ENCODE data around the gene P2RY11. TPM values are rescaled to one million over a fixed set of nuclear protein-coding genes. Genes with fewer than 3 reads are reported as not detected.

P2RY11 gene
- total RNA-seq, 1 donor from 2014 or later: 19.3 TPM

GRCh38 chr19:10138879-10139795, 27.6 kb downstream of the P2RY11 start:
- no peak overlapping the region for H3K27ac Mint-ChIP-seq (ENCODE audit: unreplicated experiment)
- peaks cover 10% of the 10 kb centered on the region for H4K20me1 ChIP-seq (ENCODE audit: insufficient read depth, low read length)
- H3K27ac ChIP-seq (ENCODE audit: low read depth, low read length): no peak overlapping the region
- no peak overlapping the region for H2AFZ ChIP-seq (ENCODE audit: low read depth, low read length)
- H3K4me3 ChIP-seq (ENCODE audit: insufficient read depth, low read depth, low read length): no peak overlapping the region
- peaks cover 35% of the 10 kb centered on the region for H3K36me3 ChIP-seq (ENCODE audit: insufficient read depth, low read length)
- DNase-seq (ENCODE audit: low read depth): no peak
- FAIRE-seq: no peak
- H3K9me3 ChIP-seq (ENCODE audit: insufficient read depth, low read depth, low read length): no peaks in the 10 kb centered on the region
- H3K4me2 ChIP-seq (ENCODE audit: low read length): no peak overlapping the region
- H3K4me1 Mint-ChIP-seq (ENCODE audit: low read depth, unreplicated experiment): no peaks in the 10 kb centered on the region
- no peaks in the 10 kb centered on the region for H3K9me3 Mint-ChIP-seq (ENCODE audit: unreplicated experiment)
- H3K4me3 Mint-ChIP-seq (ENCODE audit: unreplicated experiment): no peak overlapping the region
- H3K27me3 Mint-ChIP-seq (ENCODE audit: low read depth, unreplicated experiment): no peaks in the 10 kb centered on the region
- H3K27me3 ChIP-seq (ENCODE audit: insufficient read depth, low read length): no peaks in the 10 kb centered on the region
- H3K79me2 ChIP-seq (ENCODE audit: insufficient read depth, low read length): no peaks in the 10 kb centered on the region
- TF ChIP-seq CTCF (IDR thresholded peaks at IDR 0.05; ENCODE audit: insufficient read depth, low read depth, low read length) (no peak), EZH2 (IDR thresholded peaks at IDR 0.05; ENCODE audit: insufficient read depth, low read length) (no peak)
- no peaks in the 10 kb centered on the region for H3K4me1 ChIP-seq (ENCODE audit: insufficient read depth, low read length)
- peaks cover 5% of the 10 kb centered on the region for H3K36me3 Mint-ChIP-seq (ENCODE audit: low read depth, unreplicated experiment)
- H3K9ac ChIP-seq (ENCODE audit: low read length): no peak overlapping the region

- no peak for DNase-seq (ENCODE audit: low read depth)
- TF ChIP-seq EZH2 (IDR thresholded peaks at IDR 0.05; ENCODE audit: insufficient read depth, low read length) (no peak), CTCF (IDR thresholded peaks at IDR 0.05; ENCODE audit: insufficient read depth, low read depth, low read length) (no peak)
- no peaks in the 10 kb centered on the region for H3K27me3 ChIP-seq (ENCODE audit: insufficient read depth, low read length)
- no peak overlapping the region for H3K9ac ChIP-seq (ENCODE audit: low read length)
- H3K4me3 ChIP-seq (ENCODE audit: insufficient read depth, low read depth, low read length): no peak overlapping the region
- no peaks in the 10 kb centered on the region for H3K9me3 ChIP-seq (ENCODE audit: insufficient read depth, low read depth, low read length)
- no peak overlapping the region for H3K4me2 ChIP-seq (ENCODE audit: low read length)
- H4K20me1 ChIP-seq (ENCODE audit: insufficient read depth, low read length): peaks cover 12% of the 10 kb centered on the region
- FAIRE-seq: no peak
- Mint-ChIP-seq H3K27me3 (ENCODE audit: low read depth, unreplicated experiment) (no peaks in the 10 kb centered on the region), H3K4me3 (ENCODE audit: unreplicated experiment) (no peak overlapping the region), H3K27ac (ENCODE audit: unreplicated experiment) (no peak overlapping the region), H3K4me1 (ENCODE audit: low read depth, unreplicated experiment) (no peaks in the 10 kb centered on the region), H3K9me3 (ENCODE audit: unreplicated experiment) (no peaks in the 10 kb centered on the region), H3K36me3 (ENCODE audit: low read depth, unreplicated experiment) (peaks cover 5% of the 10 kb centered on the region)
- H2AFZ ChIP-seq (ENCODE audit: low read depth, low read length): no peak overlapping the region
- H3K36me3 ChIP-seq (ENCODE audit: insufficient read depth, low read length): peaks cover 33% of the 10 kb centered on the region
- no peaks in the 10 kb centered on the region for H3K79me2 ChIP-seq (ENCODE audit: insufficient read depth, low read length)
- H3K27ac ChIP-seq (ENCODE audit: low read depth, low read length): no peak overlapping the region
- no peaks in the 10 kb centered on the region for H3K4me1 ChIP-seq (ENCODE audit: insufficient read depth, low read length)
Measured at GRCh38 chr19:10139952-10140351, 28.5 kb downstream of the P2RY11 start.

GRCh38 chr19:10141479-10141878, 30.0 kb downstream of the P2RY11 start:
- FAIRE-seq: no peak
- Histone ChIP-seq H4K20me1 (ENCODE audit: insufficient read depth, low read length) (peaks cover 21% of the 10 kb centered on the region), H3K27me3 (ENCODE audit: insufficient read depth, low read length) (no peaks in the 10 kb centered on the region), H3K9me3 (ENCODE audit: insufficient read depth, low read depth, low read length) (no peaks in the 10 kb centered on the region), H3K4me3 (ENCODE audit: insufficient read depth, low read depth, low read length) (no peak overlapping the region), H2AFZ (ENCODE audit: low read depth, low read length) (no peak overlapping the region), H3K36me3 (ENCODE audit: insufficient read depth, low read length) (peaks cover 39% of the 10 kb centered on the region), H3K27ac (ENCODE audit: low read depth, low read length) (no peak overlapping the region), H3K4me2 (ENCODE audit: low read length) (no peak overlapping the region), H3K9ac (ENCODE audit: low read length) (no peak overlapping the region), H3K4me1 (ENCODE audit: insufficient read depth, low read length) (no peaks in the 10 kb centered on the region), H3K79me2 (ENCODE audit: insufficient read depth, low read length) (no peaks in the 10 kb centered on the region)
- Mint-ChIP-seq H3K27me3 (ENCODE audit: low read depth, unreplicated experiment) (no peaks in the 10 kb centered on the region), H3K27ac (ENCODE audit: unreplicated experiment) (no peak overlapping the region), H3K9me3 (ENCODE audit: unreplicated experiment) (no peaks in the 10 kb centered on the region), H3K4me1 (ENCODE audit: low read depth, unreplicated experiment) (no peaks in the 10 kb centered on the region), H3K4me3 (ENCODE audit: unreplicated experiment) (no peak overlapping the region), H3K36me3 (ENCODE audit: low read depth, unreplicated experiment) (peaks cover 10% of the 10 kb centered on the region)
- DNase-seq (ENCODE audit: low read depth): no peak
- TF ChIP-seq CTCF (IDR thresholded peaks at IDR 0.05; ENCODE audit: insufficient read depth, low read depth, low read length): no peak
- no peak for TF ChIP-seq EZH2 (IDR thresholded peaks at IDR 0.05; ENCODE audit: insufficient read depth, low read length)

All from astrocyte (in vitro differentiated cells and primary cell).